GM12872 (cell line): ENCODE results near the gene UBA1.

Source experiments
- TF ChIP-seq, protein P1 (sequence below): IDR thresholded peaks from 3 replicates; pipeline ENCODE4 v1.5.1; 2011; ENCODE audit warnings: low read depth, mild to moderate bottlenecking, low read length, moderate library complexity; ENCODE audit not compliant: insufficient read depth

UBA1 gene

DNA sequence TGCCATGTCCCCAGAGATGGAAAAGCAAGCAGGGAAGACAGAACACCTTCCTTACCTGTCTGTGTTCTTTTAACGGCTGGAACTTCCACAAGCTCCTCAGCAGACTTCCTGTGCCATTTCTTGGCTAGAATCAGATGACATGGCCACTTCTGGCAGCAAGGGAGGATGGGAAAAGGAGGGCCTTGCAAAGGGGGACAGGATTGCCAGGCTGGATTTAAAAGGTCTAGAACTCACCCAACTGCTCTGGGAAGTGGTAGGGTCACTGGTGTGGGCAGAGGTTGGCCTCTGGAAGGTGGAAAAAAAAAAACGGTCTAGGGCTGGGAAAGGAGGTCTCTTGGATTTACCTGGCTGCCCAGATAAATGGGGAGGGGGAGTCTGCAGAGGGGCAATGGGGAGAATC is 37.5 kb downstream of the UBA1 start:
- TF ChIP-seq, protein P1, sequence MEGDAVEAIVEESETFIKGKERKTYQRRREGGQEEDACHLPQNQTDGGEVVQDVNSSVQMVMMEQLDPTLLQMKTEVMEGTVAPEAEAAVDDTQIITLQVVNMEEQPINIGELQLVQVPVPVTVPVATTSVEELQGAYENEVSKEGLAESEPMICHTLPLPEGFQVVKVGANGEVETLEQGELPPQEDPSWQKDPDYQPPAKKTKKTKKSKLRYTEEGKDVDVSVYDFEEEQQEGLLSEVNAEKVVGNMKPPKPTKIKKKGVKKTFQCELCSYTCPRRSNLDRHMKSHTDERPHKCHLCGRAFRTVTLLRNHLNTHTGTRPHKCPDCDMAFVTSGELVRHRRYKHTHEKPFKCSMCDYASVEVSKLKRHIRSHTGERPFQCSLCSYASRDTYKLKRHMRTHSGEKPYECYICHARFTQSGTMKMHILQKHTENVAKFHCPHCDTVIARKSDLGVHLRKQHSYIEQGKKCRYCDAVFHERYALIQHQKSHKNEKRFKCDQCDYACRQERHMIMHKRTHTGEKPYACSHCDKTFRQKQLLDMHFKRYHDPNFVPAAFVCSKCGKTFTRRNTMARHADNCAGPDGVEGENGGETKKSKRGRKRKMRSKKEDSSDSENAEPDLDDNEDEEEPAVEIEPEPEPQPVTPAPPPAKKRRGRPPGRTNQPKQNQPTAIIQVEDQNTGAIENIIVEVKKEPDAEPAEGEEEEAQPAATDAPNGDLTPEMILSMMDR = no peak

DNA sequence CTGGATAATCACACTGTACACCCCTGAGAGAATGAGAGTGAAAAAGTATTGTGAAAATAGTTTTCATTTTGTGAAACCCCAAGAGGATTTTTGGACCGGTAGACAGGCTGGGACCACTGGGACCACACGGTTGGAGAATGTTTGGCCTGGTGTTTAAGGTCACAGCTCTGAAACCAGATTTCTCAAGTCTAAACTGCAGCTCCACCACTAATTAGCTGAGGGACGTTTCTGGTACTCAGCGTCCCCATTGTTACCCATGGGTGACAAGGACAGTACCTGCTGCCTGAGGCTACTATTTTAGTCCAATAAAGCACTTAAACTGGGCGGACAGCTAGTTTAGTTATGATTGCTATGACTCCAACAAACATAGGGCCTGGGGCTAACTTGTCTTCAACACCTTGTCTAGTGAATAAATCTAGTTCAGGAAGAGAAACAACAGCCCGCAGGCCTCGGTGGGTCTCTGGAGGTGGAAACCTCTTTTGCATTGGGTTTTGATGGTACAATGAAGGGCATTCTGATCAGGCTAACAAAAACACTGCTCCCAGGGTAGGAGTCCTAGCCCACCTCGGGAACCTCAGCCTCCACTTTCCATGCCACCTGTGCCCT is 38.7 kb downstream of the UBA1 start:
- TF ChIP-seq, protein P1 = no peak

DNA sequence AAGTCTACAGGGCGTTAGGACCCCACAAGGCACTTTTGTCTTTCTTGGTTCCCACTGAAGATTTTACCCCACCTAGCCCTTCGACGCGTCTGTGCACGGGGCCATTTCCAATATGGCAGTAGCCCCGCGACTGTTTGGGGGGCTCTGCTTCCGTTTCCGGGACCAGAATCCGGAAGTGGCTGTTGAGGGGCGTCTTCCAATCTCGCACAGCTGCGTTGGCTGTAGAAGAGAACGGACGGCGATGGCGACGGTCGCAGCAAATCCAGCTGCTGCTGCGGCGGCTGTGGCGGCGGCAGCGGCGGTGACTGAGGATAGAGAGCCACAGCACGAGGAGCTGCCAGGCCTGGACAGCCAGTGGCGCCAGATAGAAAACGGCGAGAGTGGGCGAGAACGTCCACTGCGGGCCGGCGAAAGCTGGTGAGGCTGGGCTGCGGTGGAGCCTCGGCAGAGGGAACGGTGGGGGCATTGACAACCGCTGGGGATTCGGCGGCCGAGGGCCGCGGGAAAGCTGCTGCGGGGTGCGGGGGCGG is 39.2 kb downstream of the UBA1 start, which contains the start of gene USP11:
Gene USP11, plus strand, starts transcription at position 207 of the 530 bp plus-strand sequence. Its CDS starts 35 bp downstream, at position 242.
- TF ChIP-seq, protein P1 = no peak

GRCh38 chrX:47233333-47234113 is 39.9 kb downstream of the UBA1 start:
- TF ChIP-seq, protein P1 = no peak

GRCh38 chrX:47234583-47234982 is 41.0 kb downstream of the UBA1 start:
- TF ChIP-seq, protein P1 = no peak

DNA sequence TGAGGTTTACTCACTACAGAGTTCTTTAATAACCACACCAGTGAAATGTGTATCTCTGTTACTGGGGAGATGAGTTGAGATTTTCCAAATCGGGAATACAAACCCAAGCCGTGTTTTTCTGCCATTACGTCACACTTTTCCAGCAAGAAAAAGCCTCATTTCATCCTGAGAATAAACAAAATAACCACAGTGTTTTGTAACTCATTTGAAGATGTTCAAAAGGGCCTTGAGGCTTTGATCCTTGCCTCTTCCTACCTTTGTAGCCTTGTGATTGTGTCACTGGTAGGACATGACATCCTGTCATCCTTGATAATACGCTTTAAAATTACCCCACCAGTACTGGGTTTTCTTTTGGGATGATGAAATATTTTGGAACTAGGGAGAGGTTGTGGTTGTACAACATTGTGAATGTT is 42.1 kb downstream of the UBA1 start:
- TF ChIP-seq, protein P1 = no peak

DNA sequence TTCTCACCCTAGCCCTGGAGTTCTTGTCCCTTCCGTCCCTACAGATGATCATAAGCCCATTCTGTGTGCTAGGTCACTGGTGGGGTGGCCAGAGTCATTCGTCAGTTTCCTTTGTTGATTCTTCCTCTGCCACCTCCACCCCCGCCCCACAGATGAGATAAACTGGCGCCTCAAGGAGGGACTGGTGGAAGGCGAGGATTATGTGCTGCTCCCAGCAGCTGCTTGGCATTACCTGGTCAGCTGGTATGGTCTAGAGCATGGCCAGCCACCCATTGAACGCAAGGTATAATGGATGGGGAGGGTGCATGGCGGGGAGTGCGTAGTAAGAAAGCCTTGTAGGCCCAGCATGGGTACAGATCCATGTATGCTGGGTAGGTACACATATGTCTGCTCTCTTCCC is 45.6 kb downstream of the UBA1 start:
- TF ChIP-seq, protein P1 = no peak
